Heart left ventricle (tissue), 16 donors: ENCODE measurements around the gene TEDC2. TPM values are rescaled to one million over a fixed set of nuclear protein-coding genes. Genes with fewer than 3 reads are reported as not detected.

Experiments
- ATAC-seq, 4 donors: fragments of 200-7000 bp; cut with Tn5 transposase; one replicate each; pipeline ENCODE4 v1.9.1; 2020 to 2022; ENCODE audit warnings: moderate library complexity in 4 of 4, mild to moderate bottlenecking in 3 of 4, moderate number of reproducible peaks in 1 of 4
- DNase-seq, 5 donors: peaks; one replicate each; pipeline ENCODE4 v3.0.0-alpha.2; 2020
- H3K27ac ChIP-seq, 12 donors: fragments of 200-600 bp; sonication (generic) in 4 of 12; one replicate each; pipeline versions ENCODE4 v1.5.0 to v1.8.0; 2016 to 2022; ENCODE audit warnings: mild to moderate bottlenecking in 2 of 12
- H3K27me3 ChIP-seq, 9 donors: fragments of 200-600 bp; sonication (generic) in 2 of 9; one replicate each; pipeline versions ENCODE4 v1.5.1 to v1.8.0; 2016 to 2022; ENCODE audit warnings: mild to moderate bottlenecking in 3 of 9
- H3K36me3 ChIP-seq, 9 donors: fragments of 200-600 bp; sonication (generic) in 2 of 9; one replicate each; pipeline versions ENCODE4 v1.5.0 to v1.8.0; 2018 to 2022; ENCODE audit warnings: mild to moderate bottlenecking in 2 of 9
- H3K4me1 ChIP-seq, 12 donors: fragments of 200-600 bp; sonication (generic) in 4 of 12; one replicate each; pipeline versions ENCODE4 v1.5.0 to v1.8.0; 2016 to 2022; ENCODE audit warnings: mild to moderate bottlenecking in 3 of 12
- H3K4me3 ChIP-seq, 12 donors: fragments of 200-600 bp; sonication (generic) in 4 of 12; one replicate each; pipeline versions ENCODE4 v1.5.0 to v1.8.0; 2017 to 2022; ENCODE audit warnings: mild to moderate bottlenecking in 9 of 12, moderate library complexity in 4 of 12
- H3K9me3 ChIP-seq, 12 donors: fragments of 200-600 bp; sonication (generic) in 4 of 12; one replicate each; pipeline versions ENCODE4 v1.5.0 to v1.8.0; 2016 to 2022; ENCODE audit warnings: mild to moderate bottlenecking in 1 of 12
- POLR2A ChIP-seq, 2 donors: fragments of 450-650 bp; IDR thresholded peaks; one replicate each; pipeline ENCODE4 v1.6.1; 2017; ENCODE audit warnings: antibody characterized with exemption in 2 of 2, mild to moderate bottlenecking in 2 of 2, moderate library complexity in 2 of 2
- WGBS, 4 donors: extraction: QIAGEN DNeasy Blood & Tissue Kit in 2 of 4; methylation state at CpG; one replicate each; pipeline versions ENCODE4 v1.1.5 to v1.1.7; 2013 to 2018; 5-methylcytosine and 5-hydroxymethylcytosine counted together
- intact Hi-C, 10 donors: fragments of 100-400 bp; cut with DNase I; formaldehyde crosslinking; loops; one replicate each; pipeline versions ENCODE4 v1.11.1 to v1.14.2; 2022
- microRNA-seq, 4 donors: library from miRNA; unstranded; fragments of <30 nt; microRNA quantifications; one replicate each; pipeline versions ENCODE4 to v1.2.0, GENCODE V29; 2017 to 2020
- polyA plus RNA-seq, 2 donors: library from polyadenylated mRNA; stranded (reverse); fragments of 200-250 nt; gene quantifications; one replicate each; pipeline ENCODE4 v1.2.3, GENCODE V29; 2013
- total RNA-seq, 9 donors: library from RNA; depleted of rRNA in 2 of 9; stranded (reverse); fragments of >200 nt in 2 of 9; fragmentation: NEBNext Ultra II Directional in 3 of 9; extraction: Animal tissue kit (Norgen Biotek cat#: 25700) in 3 of 9; gene quantifications; one replicate each; pipeline versions ENCODE4 v1.1.0 to v1.2.4, GENCODE V29; 2016 to 2023
- TF ChIP-seq, protein P1 (sequence below), 12 donors: fragments of 200-600 bp; sonication (generic) in 4 of 12; IDR thresholded peaks; one replicate each; pipeline versions ENCODE4 v1.5.0 to v1.8.0; 2018 to 2022; ENCODE audit warnings: antibody characterized with exemption in 12 of 12, mild to moderate bottlenecking in 5 of 12
- donor health status: ischemic (EF 13 %, LVEDD 7.1; RV severe dilation, severe dysfunction).
- donor health status: healthy with polysubstance abuse.
- donor health status: DM: no; HTN: yes; CAD: no.
- donor health status: DM: no; HTN: no; CAD: no.
- donor health status: ischemic (EF 25% LVEDD 6.9; RV normal size, moderate dysfunction).
- donor health status: ischemic (EF 25% LVEDD 5.7; RV mildly dilated, moderate dysfunction).
- donor health status: healthy.
- donor health status: DM: yes; HTN: yes; CAD: no.
- donor health status: ischemic (EF 35%, LVEDD 5.7; RV mildly dilated, moderate dysfunction).
- donor health status: nonischemic (EF 11% LVEDD 7.7; RV severe dilation, severe dysfunction).
- donor health status: DM: yes; HTN: yes; CAD: no.
- donor health status: PGD.
- donor health status: ischemic (EF 29% LVEDD 5.4; RV normal size, mild dysfunction).
- donor health status: nonischemic (EF 23%, LVEDD 6.1; RV moderate dilation, normal function).

The TEDC2 gene
- total and polyA plus RNA-seq, 11 donors: 0.46 to 4.9 (median 1.2) TPM; not detected in 1

GRCh38 chr16:2513405-2514332, 53.8 kb downstream of the TEDC2 start, which contains the start of gene ATP6V0C:
Gene ATP6V0C, plus strand, starts transcription at chr16:2513952. Its CDS starts 152 bp downstream, at chr16:2514104.
- peak; percentile 91 to 96 (median 92) for DNase-seq
- TF ChIP-seq, protein P1, sequence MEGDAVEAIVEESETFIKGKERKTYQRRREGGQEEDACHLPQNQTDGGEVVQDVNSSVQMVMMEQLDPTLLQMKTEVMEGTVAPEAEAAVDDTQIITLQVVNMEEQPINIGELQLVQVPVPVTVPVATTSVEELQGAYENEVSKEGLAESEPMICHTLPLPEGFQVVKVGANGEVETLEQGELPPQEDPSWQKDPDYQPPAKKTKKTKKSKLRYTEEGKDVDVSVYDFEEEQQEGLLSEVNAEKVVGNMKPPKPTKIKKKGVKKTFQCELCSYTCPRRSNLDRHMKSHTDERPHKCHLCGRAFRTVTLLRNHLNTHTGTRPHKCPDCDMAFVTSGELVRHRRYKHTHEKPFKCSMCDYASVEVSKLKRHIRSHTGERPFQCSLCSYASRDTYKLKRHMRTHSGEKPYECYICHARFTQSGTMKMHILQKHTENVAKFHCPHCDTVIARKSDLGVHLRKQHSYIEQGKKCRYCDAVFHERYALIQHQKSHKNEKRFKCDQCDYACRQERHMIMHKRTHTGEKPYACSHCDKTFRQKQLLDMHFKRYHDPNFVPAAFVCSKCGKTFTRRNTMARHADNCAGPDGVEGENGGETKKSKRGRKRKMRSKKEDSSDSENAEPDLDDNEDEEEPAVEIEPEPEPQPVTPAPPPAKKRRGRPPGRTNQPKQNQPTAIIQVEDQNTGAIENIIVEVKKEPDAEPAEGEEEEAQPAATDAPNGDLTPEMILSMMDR (IDR thresholded peaks at IDR 0.05): no peak
- peak; percentile 10 to 90 for TF ChIP-seq POLR2A (IDR thresholded peaks at IDR 0.05)
- 1 to 6% (median 3%) methylated on average over 22 to 122 of the region's 122 CpGs for WGBS, 4 donors
- ATAC-seq: peak; percentile 71 to 90 (median 88)
- no peaks in the 10 kb centered on the region for H3K9me3 ChIP-seq
- H3K4me1 ChIP-seq: peaks cover 11 to 80% (median 44%) of the 10 kb centered on the region in 12 donors
- intact Hi-C loops: loop anchor here in 2 of 10 donors (1.0 to 10.0 kb wide), 2 partner anchors 24 to 249 kb away; partner anchors contain the start of gene RNPS1 (in 1 of the 2)
- no peaks in the 10 kb centered on the region for H3K27me3 ChIP-seq
- H3K27ac ChIP-seq: peak within 1 kb of the TSS; percentile 93 to 99 (median 95)
- H3K4me3 ChIP-seq: peak within 1 kb of the TSS; percentile 87 to 100 (median 96)
- peaks cover 0 to 5% (median 0%) of the 10 kb centered on the region in 9 donors for H3K36me3 ChIP-seq

Small RNAs within 50 kb of the gene (microRNA-seq; reads per million reads assigned to microRNA genes)
- gene MIR6767 (0 reads per million in 4 donors), gene MIR6768 (0 reads per million in 4 donors)

Other genes starting within 250 kb of the TEDC2 start
- 10 to 100 TPM in 2 of 9 donors, 1 to 10 TPM in 7; 1.7 to 11.7 (median 5.5) TPM for gene BRICD5, start 249.2 kb upstream of the TEDC2 start, total RNA-seq
- 1 to 10 TPM; 3.8 to 7.6 TPM for gene BRICD5, start 249.2 kb upstream of the TEDC2 start, polyA plus RNA-seq
- gene PGP, start 245.3 kb upstream of the TEDC2 start, total RNA-seq: 10 to 100 TPM; 19.6 to 44.0 (median 33.8) TPM
- 10 to 100 TPM; 24.6 to 31.7 TPM for gene PGP, start 245.3 kb upstream of the TEDC2 start, polyA plus RNA-seq
- 10 to 100 TPM in 8 of 9 donors, 1 to 10 TPM in 1; 8.4 to 27.3 (median 12.7) TPM for gene E4F1, start 236.5 kb upstream of the TEDC2 start, total RNA-seq
- gene E4F1, start 236.5 kb upstream of the TEDC2 start, polyA plus RNA-seq: 10 to 100 TPM; 17.3 to 20.4 TPM
- gene DNASE1L2, start 223.7 kb upstream of the TEDC2 start, total RNA-seq: under 1 TPM in 7 of 9 donors, not detected in 2; 0.12 to 0.51 (median 0.34) TPM
- gene DNASE1L2, start 223.7 kb upstream of the TEDC2 start, polyA plus RNA-seq: under 1 TPM; 0.18 to 0.50 TPM
- 100 to 1,000 TPM in 8 of 9 donors, 10 to 100 TPM in 1; 84.6 to 178 (median 142) TPM for gene ECI1, start 208.5 kb upstream of the TEDC2 start, total RNA-seq
- 100 to 1,000 TPM; 146 to 340 TPM for gene ECI1, start 208.5 kb upstream of the TEDC2 start, polyA plus RNA-seq
- gene RNPS1, start 192.0 kb upstream of the TEDC2 start, total RNA-seq: 100 to 1,000 TPM; 100 to 154 (median 120) TPM
- 100 to 1,000 TPM in 1 of 2 donors, 10 to 100 TPM in 1; 73.9 to 193 TPM for gene RNPS1, start 192.0 kb upstream of the TEDC2 start, polyA plus RNA-seq
- gene ABCA3, start 119.4 kb upstream of the TEDC2 start, total RNA-seq: 10 to 100 TPM in 5 of 9 donors, 1 to 10 TPM in 4; 8.0 to 16.5 (median 10.0) TPM
- 1 to 10 TPM; 6.7 to 8.8 TPM for gene ABCA3, start 119.4 kb upstream of the TEDC2 start, polyA plus RNA-seq
- gene CCNF, start 30.7 kb upstream of the TEDC2 start, total RNA-seq: 1 to 10 TPM in 7 of 9 donors, under 1 TPM in 2; 0.67 to 6.0 (median 1.6) TPM
- gene CCNF, start 30.7 kb upstream of the TEDC2 start, polyA plus RNA-seq: 1 to 10 TPM in 1 of 2 donors, under 1 TPM in 1; 0.38 to 1.6 TPM
- under 1 TPM in 6 of 9 donors, not detected in 3; 0.09 to 0.50 (median 0.20) TPM for gene NTN3, start 11.2 kb downstream of the TEDC2 start, total RNA-seq
- not detected for gene NTN3, start 11.2 kb downstream of the TEDC2 start, polyA plus RNA-seq
- gene TBC1D24, start 15.0 kb downstream of the TEDC2 start, total RNA-seq: 10 to 100 TPM in 8 of 9 donors, 1 to 10 TPM in 1; 8.9 to 19.2 (median 11.9) TPM
- gene TBC1D24, start 15.0 kb downstream of the TEDC2 start, polyA plus RNA-seq: 1 to 10 TPM; 4.0 to 6.7 TPM
- 100 to 1,000 TPM in 7 of 9 donors, 10 to 100 TPM in 2; 61.6 to 209 (median 129) TPM for gene ATP6V0C, start 53.8 kb downstream of the TEDC2 start, total RNA-seq
- 100 to 1,000 TPM; 132 to 232 TPM for gene ATP6V0C, start 53.8 kb downstream of the TEDC2 start, polyA plus RNA-seq
- 10 to 100 TPM in 5 of 9 donors, 1 to 10 TPM in 4; 8.9 to 34.0 (median 11.8) TPM for gene AMDHD2, start 60.3 kb downstream of the TEDC2 start, total RNA-seq
- 10 to 100 TPM in 1 of 2 donors, 1 to 10 TPM in 1; 9.4 to 13.2 TPM for gene AMDHD2, start 60.3 kb downstream of the TEDC2 start, polyA plus RNA-seq
- under 1 TPM in 1 of 9 donors, not detected in 8; 0.18 TPM for gene CEMP1, start 71.3 kb downstream of the TEDC2 start, total RNA-seq
- under 1 TPM; 0.04 to 0.27 TPM for gene CEMP1, start 71.3 kb downstream of the TEDC2 start, polyA plus RNA-seq
- 10 to 100 TPM; 29.1 to 54.1 (median 40.4) TPM for gene PDPK1, start 77.9 kb downstream of the TEDC2 start, total RNA-seq
- gene PDPK1, start 77.9 kb downstream of the TEDC2 start, polyA plus RNA-seq: 10 to 100 TPM; 12.3 to 32.3 TPM
- 10 to 100 TPM in 6 of 9 donors, 1 to 10 TPM in 3; 9.1 to 24.3 (median 11.1) TPM for gene KCTD5, start 222.4 kb downstream of the TEDC2 start, total RNA-seq
- gene KCTD5, start 222.4 kb downstream of the TEDC2 start, polyA plus RNA-seq: 10 to 100 TPM in 1 of 2 donors, 1 to 10 TPM in 1; 6.2 to 15.7 TPM